Stimulated activated CD4-positive, alpha-beta T cell treated with anti-CD3 and anti-CD28 coated beads, Interleukin-2, amount 100 ng/mL, for 24 hours (primary cell): ENCODE results near the gene FSTL1.

Source experiments
- DNase-seq, 2 donors: peaks; one replicate each; pipeline ENCODE4 v3.0.0-alpha.2; 2020

FSTL1 gene

GRCh38 chr3:120468635-120469295, 18.0 kb upstream of the FSTL1 start:
- DNase-seq = no peak

- DNase-seq = no peak
Measured at GRCh38 chr3:120462409-120462959, 11.7 kb upstream of the FSTL1 start.

GRCh38 chr3:120461416-120461815, 10.6 kb upstream of the FSTL1 start:
- DNase-seq = no peak

GRCh38 chr3:120460862-120461261, 10.1 kb upstream of the FSTL1 start:
- no peak for DNase-seq

- no peak for DNase-seq
Measured at GRCh38 chr3:120460181-120460790, 9.5 kb upstream of the FSTL1 start.

GRCh38 chr3:120459196-120459595, 8.4 kb upstream of the FSTL1 start:
- DNase-seq = no peak

- DNase-seq = no peak
Measured at GRCh38 chr3:120457827-120458226, 7.0 kb upstream of the FSTL1 start.

GRCh38 chr3:120454076-120454689, 3.4 kb upstream of the FSTL1 start:
- DNase-seq = no peak

- no peak for DNase-seq
Measured at GRCh38 chr3:120452816-120453215, 2.0 kb upstream of the FSTL1 start.

- no peak for DNase-seq
Measured at GRCh38 chr3:120451806-120452205, 1.0 kb upstream of the FSTL1 start.

GRCh38 chr3:120451272-120451761, 525 bp upstream of the FSTL1 start:
- DNase-seq = no peak

GRCh38 chr3:120449701-120450599, 842 bp downstream of the FSTL1 start:
- no peak for DNase-seq

- DNase-seq = no peak
Measured at GRCh38 chr3:120449251-120449650, 1.5 kb downstream of the FSTL1 start.

- DNase-seq = no peak
Measured at GRCh38 chr3:120448756-120449155, 2.0 kb downstream of the FSTL1 start.

GRCh38 chr3:120446891-120447668, 3.7 kb downstream of the FSTL1 start:
- no peak for DNase-seq

GRCh38 chr3:120445654-120446053, 5.1 kb downstream of the FSTL1 start:
- DNase-seq = no peak

- DNase-seq = no peak
Measured at GRCh38 chr3:120443626-120444123, 7.1 kb downstream of the FSTL1 start.

- DNase-seq = no peak
Measured at GRCh38 chr3:120442975-120443517, 7.7 kb downstream of the FSTL1 start.

- no peak for DNase-seq
Measured at GRCh38 chr3:120441776-120442175, 9.0 kb downstream of the FSTL1 start.

GRCh38 chr3:120440762-120441161, 10.0 kb downstream of the FSTL1 start:
- no peak for DNase-seq

- no peak for DNase-seq
Measured at GRCh38 chr3:120440001-120440703, 10.6 kb downstream of the FSTL1 start.
